Thyroid gland (tissue), 4 donors: ENCODE data around the gene FAM120B.

Experiments
- POLR2A ChIP-seq, 2 donors: fragments of 450-650 bp; IDR thresholded peaks; one replicate each; pipeline ENCODE4 v1.6.1; 2017; ENCODE audit warnings: antibody characterized with exemption in 2 of 2, mild to moderate bottlenecking in 2 of 2, moderate library complexity in 1 of 2
- TF ChIP-seq, protein P1 (sequence below), 6 experiments: fragments of 200-600 bp in 3 of 6; fragments of 450-650 bp in 3 of 6; sonication (generic) in 3 of 6; IDR thresholded peaks; one replicate each; pipeline ENCODE4 v1.5.1; 2016 to 2019; ENCODE audit warnings: antibody characterized with exemption in 6 of 6, mild to moderate bottlenecking in 2 of 6, inconsistent platforms in 1 of 6, moderate library complexity in 1 of 6

DNA sequence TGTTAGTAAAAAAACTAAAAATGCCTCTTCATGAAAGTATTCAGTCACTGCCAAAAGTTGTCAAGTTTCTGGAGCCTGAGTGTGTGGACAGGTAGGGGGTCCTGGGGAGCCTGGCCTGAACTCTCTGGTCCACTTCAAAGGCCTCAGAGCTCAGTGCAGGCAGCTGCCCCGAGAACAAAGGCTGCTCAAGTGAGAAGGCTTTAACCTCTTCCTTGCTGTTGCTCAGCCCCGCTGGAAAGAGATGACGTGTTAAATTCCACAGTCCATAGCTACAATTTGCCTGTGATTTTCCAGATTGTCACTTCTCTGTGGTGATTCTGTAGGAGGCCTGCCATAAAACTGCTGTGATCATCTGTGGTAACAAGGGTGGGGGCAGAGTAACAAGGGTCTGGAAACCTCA is 96.9 kb downstream of the FAM120B start:
- TF ChIP-seq, protein P1, sequence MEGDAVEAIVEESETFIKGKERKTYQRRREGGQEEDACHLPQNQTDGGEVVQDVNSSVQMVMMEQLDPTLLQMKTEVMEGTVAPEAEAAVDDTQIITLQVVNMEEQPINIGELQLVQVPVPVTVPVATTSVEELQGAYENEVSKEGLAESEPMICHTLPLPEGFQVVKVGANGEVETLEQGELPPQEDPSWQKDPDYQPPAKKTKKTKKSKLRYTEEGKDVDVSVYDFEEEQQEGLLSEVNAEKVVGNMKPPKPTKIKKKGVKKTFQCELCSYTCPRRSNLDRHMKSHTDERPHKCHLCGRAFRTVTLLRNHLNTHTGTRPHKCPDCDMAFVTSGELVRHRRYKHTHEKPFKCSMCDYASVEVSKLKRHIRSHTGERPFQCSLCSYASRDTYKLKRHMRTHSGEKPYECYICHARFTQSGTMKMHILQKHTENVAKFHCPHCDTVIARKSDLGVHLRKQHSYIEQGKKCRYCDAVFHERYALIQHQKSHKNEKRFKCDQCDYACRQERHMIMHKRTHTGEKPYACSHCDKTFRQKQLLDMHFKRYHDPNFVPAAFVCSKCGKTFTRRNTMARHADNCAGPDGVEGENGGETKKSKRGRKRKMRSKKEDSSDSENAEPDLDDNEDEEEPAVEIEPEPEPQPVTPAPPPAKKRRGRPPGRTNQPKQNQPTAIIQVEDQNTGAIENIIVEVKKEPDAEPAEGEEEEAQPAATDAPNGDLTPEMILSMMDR (IDR thresholded peaks at IDR 0.05) = no peak
- no peak for TF ChIP-seq POLR2A (IDR thresholded peaks at IDR 0.05)
